Thoracic aorta (tissue), 2 donors: ENCODE data around the gene STRN3. TPM values are rescaled to one million over a fixed set of nuclear protein-coding genes. Genes with fewer than 3 reads are reported as not detected.
"Not testable (repeated sequence)": the region's sequence is repeated elsewhere in the genome, so short reads cannot be mapped to it uniquely, and the experiment has no call there.

Experiments
- ATAC-seq: fragments of 150-250 bp; one replicate; pipeline ENCODE4 v1.8.0; 2017; ENCODE audit warnings: low read depth; ENCODE audit not compliant: insufficient number of reproducible peaks, low FRiP score
- DNase-seq: peaks from one replicate; pipeline ENCODE4 v3.0.0-alpha.2; 2020; ENCODE audit warnings: low spot score
- H3K27ac ChIP-seq, 2 donors: fragments of 200-600 bp; sonication (generic); 1 replicate in 1 of 2; 2 replicates in 1 of 2; pipeline ENCODE4 v1.5.1; 2016; ENCODE audit warnings: mild to moderate bottlenecking in 2 of 2, moderate library complexity in 2 of 2
- H3K27me3 ChIP-seq: fragments of 200-600 bp; sonication (generic); replicated peaks from 2 replicates; pipeline ENCODE4 v1.6.0; 2016; ENCODE audit warnings: mild to moderate bottlenecking; ENCODE audit not compliant: insufficient read depth
- H3K36me3 ChIP-seq: fragments of 200-600 bp; sonication (generic); one replicate; pipeline ENCODE4 v1.5.1; 2016
- H3K4me1 ChIP-seq, 2 donors: fragments of 200-600 bp; sonication (generic); 1 replicate in 1 of 2; 2 replicates in 1 of 2; pipeline versions ENCODE4 v1.5.1 to v1.6.0; 2016; ENCODE audit warnings: low read depth in 2 of 2, mild to moderate bottlenecking in 1 of 2; ENCODE audit not compliant: control insufficient read depth in 1 of 2
- H3K4me3 ChIP-seq: fragments of 200-600 bp; sonication (generic); 2 replicates; pipeline ENCODE4 v1.5.1; 2016; ENCODE audit warnings: mild to moderate bottlenecking
- H3K9me3 ChIP-seq: fragments of 200-600 bp; sonication (generic); 2 replicates; pipeline ENCODE4 v1.5.1; 2016
- CTCF ChIP-seq: fragments of 200-600 bp; sonication (generic); IDR thresholded peaks from one replicate; pipeline ENCODE4 v1.5.1; 2019; ENCODE audit warnings: antibody characterized with exemption
- total RNA-seq, 2 donors: library from RNA; depleted of rRNA; stranded (reverse); fragments of >200 nt; gene quantifications; one replicate each; pipeline versions ENCODE4 v1.1.0 to v1.2.3, GENCODE V29; 2016

Gene STRN3
- total RNA-seq, 2 donors from 2014 or later = 39.5 to 41.2 TPM

GRCh38 chr14:31068235-31068634 lies 42.1 kb upstream of the STRN3 start:
- ATAC-seq (no peak), DNase-seq (no peak)
- Histone ChIP-seq H3K9me3 (no peaks in the 10 kb centered on the region), H3K27ac (no peak overlapping the region), H3K27me3 (no peaks in the 10 kb centered on the region), H3K36me3 (no peaks in the 10 kb centered on the region), H3K4me1 (no peaks in the 10 kb centered on the region), H3K4me3 (no peak overlapping the region)
- no peak for TF ChIP-seq CTCF

GRCh38 chr14:31062908-31063307 lies 36.7 kb upstream of the STRN3 start:
- not testable (repeated sequence) for H3K27me3 ChIP-seq, DNase-seq, H3K27ac ChIP-seq, H3K4me1 ChIP-seq, H3K9me3 ChIP-seq, ATAC-seq, H3K4me3 ChIP-seq, H3K36me3 ChIP-seq

GRCh38 chr14:31060253-31060875 lies 34.2 kb upstream of the STRN3 start:
- Histone ChIP-seq H3K4me1 (no peaks in the 10 kb centered on the region), H3K27ac (no peak overlapping the region), H3K36me3 (no peaks in the 10 kb centered on the region), H3K4me3 (no peak overlapping the region), H3K9me3 (no peaks in the 10 kb centered on the region), H3K27me3 (no peaks in the 10 kb centered on the region)
- DNase-seq (no peak), ATAC-seq (no peak)
- no peak for TF ChIP-seq CTCF

- ATAC-seq (no peak), DNase-seq (no peak)
- H3K27ac ChIP-seq = no peak overlapping the region
- no peaks in the 10 kb centered on the region for H3K4me1 ChIP-seq
- no peak overlapping the region for H3K4me3 ChIP-seq
- no peaks in the 10 kb centered on the region for H3K9me3 ChIP-seq
- H3K27me3 ChIP-seq = no peaks in the 10 kb centered on the region
- no peak for TF ChIP-seq CTCF
- no peaks in the 10 kb centered on the region for H3K36me3 ChIP-seq
Measured at GRCh38 chr14:31059152-31059924, 33.2 kb upstream of the STRN3 start.

- H3K27me3 ChIP-seq = no peaks in the 10 kb centered on the region
Measured at GRCh38 chr14:31057701-31058364, 31.7 kb upstream of the STRN3 start.

More at GRCh38 chr14:31057701-31058364, 31.7 kb upstream of the STRN3 start:
- Histone ChIP-seq H3K9me3 (no peaks in the 10 kb centered on the region), H3K4me3 (no peak overlapping the region), H3K27ac (no peak overlapping the region), H3K36me3 (no peaks in the 10 kb centered on the region), H3K4me1 (peaks cover 0 to 9% of the 10 kb centered on the region in 2 donors)
- no peak for TF ChIP-seq CTCF
- DNase-seq = no peak
- ATAC-seq = no peak
